Measurements from ENCODE around the gene COPA.

Gene COPA

DNA sequence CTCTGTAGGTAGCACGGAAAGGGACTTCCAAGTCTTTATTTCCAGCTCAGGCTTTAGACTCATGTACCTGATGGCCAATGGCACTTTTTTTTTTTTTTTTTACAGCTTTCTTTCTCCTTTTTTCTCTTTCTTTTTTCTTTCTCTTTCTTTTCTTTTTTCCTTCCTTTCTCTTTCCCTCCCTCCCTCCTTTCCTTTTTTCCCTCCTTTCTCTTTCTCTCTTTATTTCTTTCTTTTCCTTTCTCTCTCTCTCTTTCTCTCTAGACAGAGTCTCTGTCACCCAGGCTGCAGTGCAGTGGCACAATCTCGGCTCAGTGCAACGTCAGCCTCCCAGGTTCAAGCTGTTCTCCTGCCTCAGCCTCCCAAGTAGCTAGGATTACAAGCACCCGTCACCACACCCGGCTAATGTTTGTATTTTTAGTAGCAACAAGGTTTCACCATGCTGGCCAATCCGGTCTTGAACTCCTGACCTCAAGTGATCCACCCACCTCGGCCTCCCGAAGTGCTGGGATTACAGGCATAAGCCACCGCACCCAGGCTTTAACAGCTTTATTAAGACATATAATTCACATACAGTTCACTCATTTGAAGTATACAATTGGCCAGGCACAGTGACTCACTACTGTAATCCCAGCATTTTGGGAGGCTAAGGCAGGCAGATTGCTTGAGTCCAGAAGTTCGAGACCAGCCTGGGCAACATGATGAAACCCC lies 75.6 kb downstream of the COPA start:
- H3K4me3 ChIP-seq (ENCODE audit: low read depth, low read length) = no peak overlapping the region
- TF ChIP-seq, protein P1, sequence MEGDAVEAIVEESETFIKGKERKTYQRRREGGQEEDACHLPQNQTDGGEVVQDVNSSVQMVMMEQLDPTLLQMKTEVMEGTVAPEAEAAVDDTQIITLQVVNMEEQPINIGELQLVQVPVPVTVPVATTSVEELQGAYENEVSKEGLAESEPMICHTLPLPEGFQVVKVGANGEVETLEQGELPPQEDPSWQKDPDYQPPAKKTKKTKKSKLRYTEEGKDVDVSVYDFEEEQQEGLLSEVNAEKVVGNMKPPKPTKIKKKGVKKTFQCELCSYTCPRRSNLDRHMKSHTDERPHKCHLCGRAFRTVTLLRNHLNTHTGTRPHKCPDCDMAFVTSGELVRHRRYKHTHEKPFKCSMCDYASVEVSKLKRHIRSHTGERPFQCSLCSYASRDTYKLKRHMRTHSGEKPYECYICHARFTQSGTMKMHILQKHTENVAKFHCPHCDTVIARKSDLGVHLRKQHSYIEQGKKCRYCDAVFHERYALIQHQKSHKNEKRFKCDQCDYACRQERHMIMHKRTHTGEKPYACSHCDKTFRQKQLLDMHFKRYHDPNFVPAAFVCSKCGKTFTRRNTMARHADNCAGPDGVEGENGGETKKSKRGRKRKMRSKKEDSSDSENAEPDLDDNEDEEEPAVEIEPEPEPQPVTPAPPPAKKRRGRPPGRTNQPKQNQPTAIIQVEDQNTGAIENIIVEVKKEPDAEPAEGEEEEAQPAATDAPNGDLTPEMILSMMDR (IDR thresholded peaks at IDR 0.05; ENCODE audit: borderline replicate concordance, insufficient read depth, low read depth, low read length) = no peak

DNA sequence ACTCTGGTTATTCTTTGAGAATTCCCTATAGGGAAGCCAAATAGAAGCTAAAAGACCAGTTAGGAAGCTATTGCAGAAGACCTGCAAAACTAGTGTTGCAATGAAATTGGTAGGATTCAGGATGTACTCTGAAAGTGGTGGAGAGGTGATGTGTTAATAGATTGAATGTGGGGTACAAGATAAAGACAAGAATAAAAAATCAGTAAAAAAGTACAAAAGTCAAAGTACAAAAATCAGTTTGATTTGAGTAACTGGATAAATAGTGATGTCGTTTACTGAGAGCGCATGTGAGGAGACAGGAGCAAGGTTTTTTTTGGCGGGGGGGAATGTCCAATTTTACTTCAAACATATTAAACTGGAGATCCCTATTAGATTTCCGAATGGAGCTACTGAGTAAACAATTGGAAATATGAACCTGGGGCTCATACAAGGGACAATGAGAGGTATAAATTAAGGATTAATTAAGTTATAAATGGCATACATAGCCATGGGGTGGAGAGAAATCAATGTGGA lies 78.2 kb downstream of the COPA start:
- TF ChIP-seq, protein P1 (IDR thresholded peaks at IDR 0.05; ENCODE audit: borderline replicate concordance, insufficient read depth, low read depth, low read length) = no peak
- H3K4me3 ChIP-seq (ENCODE audit: low read depth, low read length) = no peak overlapping the region

DNA sequence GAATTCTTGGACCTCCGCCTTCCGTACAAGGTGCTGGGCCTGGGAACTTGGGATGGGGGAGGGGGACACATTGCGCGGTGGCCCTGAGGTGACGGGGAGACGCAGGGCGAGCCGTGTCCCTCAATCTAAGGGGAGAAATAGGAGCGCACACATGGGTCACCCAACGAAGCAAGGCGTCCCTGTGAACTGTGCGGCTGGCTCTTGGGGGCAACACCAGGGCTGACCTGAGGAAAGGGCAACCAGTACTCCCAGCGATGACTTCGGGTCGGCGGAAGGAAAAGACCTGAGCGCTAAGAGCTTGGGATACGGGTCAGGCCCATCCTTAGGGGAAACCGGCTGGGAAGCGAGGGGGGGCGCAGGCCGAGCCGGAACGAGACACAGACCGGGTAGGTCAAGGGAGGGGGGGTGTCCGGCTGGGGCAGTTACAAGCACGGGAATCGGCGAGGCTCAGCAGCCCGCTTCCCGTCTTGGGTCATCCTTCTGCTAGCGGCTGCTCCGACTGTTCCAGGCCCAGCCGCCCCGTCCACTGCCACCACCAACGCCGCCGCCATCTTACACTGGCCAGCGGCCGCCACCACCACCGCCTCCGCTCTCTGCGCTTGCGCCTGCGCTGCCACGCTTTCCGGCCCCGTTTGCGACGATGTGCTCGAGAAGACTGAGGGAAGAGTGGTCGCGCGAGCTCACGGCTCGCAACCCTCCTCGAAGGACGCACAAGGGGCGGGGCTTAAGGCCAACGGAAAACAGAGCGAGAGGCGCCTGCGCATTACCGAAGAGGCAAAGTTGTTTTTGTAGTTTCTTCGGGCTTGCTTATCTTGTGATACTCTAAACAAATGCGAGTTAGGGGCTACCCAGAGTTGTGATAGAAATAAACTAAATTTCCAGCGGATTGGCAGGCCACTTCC lies 80.9 kb downstream of the COPA start, which contains the start of gene DCAF8:
TSS of gene DCAF8 (minus strand) at position 657 of the 902 bp plus-strand sequence. CDS start 18,541 bp downstream, outside the sequence.
- peak within 1 kb of the TSS; percentile 99 for H3K4me3 ChIP-seq (ENCODE audit: low read depth, low read length)
- TF ChIP-seq, protein P1 (IDR thresholded peaks at IDR 0.05; ENCODE audit: borderline replicate concordance, insufficient read depth, low read depth, low read length) = no peak

DNA sequence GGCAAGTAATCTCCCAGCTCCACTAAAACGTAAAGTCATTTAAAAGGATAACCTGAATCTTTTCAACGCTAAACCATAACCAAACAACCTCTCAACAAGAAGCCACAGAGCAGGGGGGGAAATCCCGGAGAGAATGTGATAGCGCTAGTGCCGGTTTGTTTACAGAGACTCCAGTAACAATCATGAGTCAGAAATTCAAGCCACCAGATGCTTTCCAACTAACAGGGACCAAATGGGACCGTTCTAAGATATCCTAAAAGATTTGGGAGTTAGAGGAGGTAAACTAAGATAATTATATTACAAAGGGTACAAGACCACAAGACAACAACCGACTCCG lies 81.5 kb downstream of the COPA start:
- TF ChIP-seq, protein P1 (IDR thresholded peaks at IDR 0.05; ENCODE audit: borderline replicate concordance, insufficient read depth, low read depth, low read length) = no peak
- peak overlapping the region; percentile 99 for H3K4me3 ChIP-seq (ENCODE audit: low read depth, low read length)

DNA sequence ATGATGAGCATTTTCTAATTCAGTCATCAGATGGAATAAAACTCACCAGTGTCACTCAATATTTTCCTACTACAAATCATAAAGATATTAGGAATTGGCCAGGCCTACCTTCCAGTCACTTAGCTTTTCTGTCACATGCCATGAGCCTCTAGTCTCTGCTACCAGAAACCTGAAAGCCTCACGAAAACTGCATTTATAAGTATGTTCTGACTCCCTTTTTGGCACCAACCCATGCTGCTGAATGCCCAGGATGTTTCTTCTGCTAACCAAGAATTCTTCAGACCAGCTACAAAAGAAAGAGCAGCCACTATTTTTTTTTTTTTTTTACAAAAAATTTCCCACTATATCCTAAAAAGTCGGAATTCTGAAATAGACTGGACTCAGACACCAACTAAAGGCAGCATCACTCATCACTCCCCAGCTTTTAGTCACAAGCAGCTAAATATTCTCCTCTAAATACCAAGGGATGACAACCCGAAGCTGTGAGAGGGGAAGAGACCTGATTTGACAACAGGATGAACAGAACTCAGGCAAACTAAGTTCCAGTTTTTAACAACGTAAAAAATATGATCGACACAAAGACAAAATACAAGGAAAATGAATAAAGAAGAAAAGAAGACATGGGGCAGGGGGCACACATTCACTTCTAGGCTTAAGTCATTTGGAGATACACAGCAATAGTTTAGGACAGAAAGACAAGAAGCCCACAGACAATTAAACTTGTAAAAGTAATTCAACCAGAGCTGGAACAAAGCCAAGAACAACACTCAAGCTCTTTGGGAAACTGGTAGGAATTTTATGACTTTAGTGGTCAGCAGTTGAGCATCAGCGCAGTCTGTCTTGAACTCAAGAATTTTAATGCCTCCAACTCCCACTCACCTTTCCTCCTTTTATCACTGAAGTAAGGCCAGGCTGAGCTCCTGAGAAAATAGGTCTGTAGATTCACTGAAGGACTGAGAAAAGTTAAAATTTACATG lies 82.4 kb downstream of the COPA start:
- TF ChIP-seq, protein P1 (IDR thresholded peaks at IDR 0.05; ENCODE audit: borderline replicate concordance, insufficient read depth, low read depth, low read length) = no peak
- peak overlapping the region; percentile 26 for H3K4me3 ChIP-seq (ENCODE audit: low read depth, low read length)

DNA sequence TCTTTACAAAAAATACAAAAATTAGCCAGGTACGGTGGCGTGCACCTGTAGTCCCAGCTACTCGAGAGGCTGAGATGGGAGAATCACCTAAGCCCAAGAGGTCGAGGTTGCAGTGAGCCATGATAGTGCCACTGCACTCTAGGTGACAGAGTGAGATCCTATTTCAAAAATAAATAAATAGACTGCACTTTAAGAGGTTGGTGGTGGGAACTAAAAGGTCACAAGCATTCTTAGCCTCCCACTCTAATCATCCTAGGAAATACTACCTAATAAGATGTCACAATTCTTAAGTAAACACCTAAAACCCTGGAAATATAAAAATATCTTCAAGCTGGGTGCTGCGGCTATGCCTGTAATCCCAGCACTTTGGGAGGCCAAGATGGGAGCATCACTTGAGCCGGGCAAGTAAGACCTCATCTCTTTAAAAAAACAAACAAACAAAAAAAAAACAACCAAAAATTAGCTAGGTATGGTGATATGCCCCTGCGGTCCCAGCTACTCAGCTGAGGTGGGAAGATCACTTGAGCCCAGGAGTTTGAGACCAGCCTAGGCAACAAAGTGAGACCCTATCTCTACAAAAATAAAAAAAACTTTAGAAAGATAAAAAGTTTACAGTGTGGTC lies 84.8 kb downstream of the COPA start:
- TF ChIP-seq, protein P1 (IDR thresholded peaks at IDR 0.05; ENCODE audit: borderline replicate concordance, insufficient read depth, low read depth, low read length) = no peak
- H3K4me3 ChIP-seq (ENCODE audit: low read depth, low read length) = no peak overlapping the region

Measured in GM12875 (cell line).